HEK293 (cell line): ENCODE results near the gene BIVM.

Experiments
- CTCF ChIA-PET: fragments of 350-600 bp; formaldehyde crosslinking; extraction: SDS; loops from one replicate; lab custom pipeline; 2021; ENCODE audit warnings: antibody characterized with exemption; lab: Yijun Ruan, JAX
- POLR2A ChIA-PET: fragments of 300-600 bp; formaldehyde crosslinking; extraction: SDS; loops from one replicate; lab custom pipeline; 2020; ENCODE audit warnings: antibody characterized with exemption, inconsistent platforms; lab: Yijun Ruan, JAX
- H3K27ac ChIP-seq: fragments of 200-500 bp; sonication (Bioruptor generic); 2 replicates; pipeline ENCODE4 v1.5.1; 2014; ENCODE audit warnings: low read depth, low read length, control low read depth, inconsistent platforms; ENCODE audit errors: extremely low read depth
- H3K36me3 ChIP-seq, 2 experiments: fragments of 200-500 bp in 1 of 2; sonication (Bioruptor generic) in 1 of 2; 1 replicate in 1 of 2; 2 replicates in 1 of 2; pipeline ENCODE4 v1.5.1; 2014 to 2017; ENCODE audit warnings: inconsistent platforms in 2 of 2, low read length in 2 of 2; ENCODE audit not compliant: control insufficient read depth in 2 of 2, insufficient read depth in 1 of 2
- H3K4me1 ChIP-seq: fragments of 200-500 bp; sonication (Bioruptor generic); 2 replicates; pipeline ENCODE4 v1.5.1; 2014; ENCODE audit warnings: mild to moderate bottlenecking, low read length, inconsistent platforms; ENCODE audit not compliant: control insufficient read depth, insufficient read depth
- H3K4me3 ChIP-seq: 2 replicates; pipeline ENCODE4 v1.5.1; 2011; ENCODE audit warnings: low read depth, mild to moderate bottlenecking, control low read depth, low read length, moderate library complexity
- H3K9me3 ChIP-seq: fragments of 200-500 bp; sonication (Bioruptor generic); 2 replicates; pipeline ENCODE4 v1.5.1; 2014; ENCODE audit warnings: low read depth, low read length, inconsistent platforms; ENCODE audit not compliant: control insufficient read depth, insufficient read depth
- HOXC10 ChIP-seq: sonication (generic); formaldehyde crosslinking; IDR thresholded peaks from 2 replicates; pipeline ENCODE4 v1.8.1; 2023; ENCODE audit warnings: mild to moderate bottlenecking, missing genetic modification reagents
- HOXD13 ChIP-seq: sonication (generic); formaldehyde crosslinking; IDR thresholded peaks from 2 replicates; pipeline ENCODE4 v1.8.0; 2022; ENCODE audit warnings: missing genetic modification reagents, borderline replicate concordance
- KLF1 ChIP-seq: fragments of 450-650 bp; formaldehyde crosslinking; IDR thresholded peaks from 2 replicates; pipeline ENCODE4 v1.5.1; 2016; ENCODE audit warnings: missing biosample characterization, missing genetic modification characterization
- KLF9 ChIP-seq: fragments of 450-650 bp; formaldehyde crosslinking; IDR thresholded peaks from 2 replicates; pipeline ENCODE4 v1.5.1; 2016; ENCODE audit warnings: missing biosample characterization, missing genetic modification characterization, low read depth
- MZF1 ChIP-seq: fragments of 450-650 bp; formaldehyde crosslinking; IDR thresholded peaks from 2 replicates; pipeline ENCODE4 v1.5.1; 2017; ENCODE audit warnings: missing biosample characterization, missing genetic modification characterization, borderline replicate concordance
- PRDM1 ChIP-seq: fragments of 450-650 bp; formaldehyde crosslinking; IDR thresholded peaks from 2 replicates; pipeline ENCODE4; 2016; ENCODE audit warnings: missing biosample characterization, missing genetic modification characterization
- RBAK ChIP-seq: fragments of 450-650 bp; formaldehyde crosslinking; IDR thresholded peaks from 2 replicates; pipeline ENCODE4 v1.5.1; 2016; ENCODE audit warnings: missing biosample characterization, missing genetic modification characterization
- SCRT2 ChIP-seq: fragments of 450-650 bp; formaldehyde crosslinking; IDR thresholded peaks from 2 replicates; pipeline ENCODE4 v1.5.1; 2016; ENCODE audit warnings: missing biosample characterization, missing genetic modification characterization
- ZFP37 ChIP-seq: fragments of 450-650 bp; formaldehyde crosslinking; IDR thresholded peaks from 2 replicates; pipeline ENCODE4 v1.5.1; 2016; ENCODE audit warnings: missing biosample characterization, missing genetic modification characterization
- ZIC2 ChIP-seq: fragments of 450-650 bp; formaldehyde crosslinking; IDR thresholded peaks from 2 replicates; pipeline ENCODE4 v1.5.1; 2016; ENCODE audit warnings: missing biosample characterization, missing genetic modification characterization
- ZNF10 ChIP-seq: fragments of 450-650 bp; formaldehyde crosslinking; IDR thresholded peaks from 2 replicates; pipeline ENCODE4 v1.5.1; 2017; ENCODE audit warnings: missing biosample characterization, missing genetic modification characterization
- ZNF157 ChIP-seq: fragments of 450-650 bp; formaldehyde crosslinking; IDR thresholded peaks from 2 replicates; pipeline ENCODE4 v1.5.1; 2016; ENCODE audit warnings: missing biosample characterization, missing genetic modification characterization
- ZNF404 ChIP-seq: fragments of 450-650 bp; formaldehyde crosslinking; IDR thresholded peaks from 2 replicates; pipeline ENCODE4 v1.5.1; 2017; ENCODE audit warnings: missing biosample characterization, missing genetic modification characterization
- ZNF585B ChIP-seq: fragments of 450-650 bp; formaldehyde crosslinking; IDR thresholded peaks from 2 replicates; pipeline ENCODE4 v1.5.1; 2016; ENCODE audit warnings: missing biosample characterization, missing genetic modification characterization
- ZNF621 ChIP-seq: fragments of 450-650 bp; formaldehyde crosslinking; IDR thresholded peaks from 2 replicates; pipeline ENCODE4 v1.5.1; 2017; ENCODE audit warnings: missing biosample characterization, missing genetic modification characterization
- ZNF658 ChIP-seq: fragments of 450-650 bp; formaldehyde crosslinking; IDR thresholded peaks from 2 replicates; pipeline ENCODE4; 2016; ENCODE audit warnings: missing biosample characterization, missing genetic modification characterization
- ZNF664 ChIP-seq: fragments of 450-650 bp; formaldehyde crosslinking; IDR thresholded peaks from 2 replicates; pipeline ENCODE4 v1.5.1; 2016; ENCODE audit warnings: missing biosample characterization, missing genetic modification characterization
- ZNF707 ChIP-seq: fragments of 450-650 bp; formaldehyde crosslinking; IDR thresholded peaks from 2 replicates; pipeline ENCODE4 v1.5.1; 2016; ENCODE audit warnings: missing biosample characterization, missing genetic modification characterization
- ZSCAN16 ChIP-seq: fragments of 450-650 bp; formaldehyde crosslinking; IDR thresholded peaks from 2 replicates; pipeline ENCODE4 v1.5.1; 2016; ENCODE audit warnings: missing biosample characterization, missing genetic modification characterization
- TF ChIP-seq, protein P1 (sequence below): fragments of 450-650 bp; formaldehyde crosslinking; IDR thresholded peaks from 2 replicates; pipeline ENCODE4 v1.5.1; 2017; ENCODE audit warnings: missing biosample characterization, missing genetic modification characterization
- TF ChIP-seq, protein P2 (sequence below): fragments of 450-650 bp; formaldehyde crosslinking; IDR thresholded peaks from 2 replicates; pipeline ENCODE4 v1.5.1; 2016; ENCODE audit warnings: missing biosample characterization, missing genetic modification characterization
- TF ChIP-seq, protein P3 (sequence below): fragments of 450-650 bp; formaldehyde crosslinking; IDR thresholded peaks from 2 replicates; pipeline ENCODE4 v1.5.1; 2016; ENCODE audit warnings: missing biosample characterization, missing genetic modification characterization, borderline replicate concordance
- TF ChIP-seq, protein P4 (sequence below): fragments of 450-650 bp; formaldehyde crosslinking; IDR thresholded peaks from 2 replicates; pipeline ENCODE4 v1.5.1; 2016; ENCODE audit warnings: missing biosample characterization, missing genetic modification characterization
- TF ChIP-seq, protein P5 (sequence below): fragments of 450-650 bp; formaldehyde crosslinking; IDR thresholded peaks from 2 replicates; pipeline ENCODE4 v1.5.1; 2016; ENCODE audit warnings: missing biosample characterization, missing genetic modification characterization

Gene BIVM

DNA sequence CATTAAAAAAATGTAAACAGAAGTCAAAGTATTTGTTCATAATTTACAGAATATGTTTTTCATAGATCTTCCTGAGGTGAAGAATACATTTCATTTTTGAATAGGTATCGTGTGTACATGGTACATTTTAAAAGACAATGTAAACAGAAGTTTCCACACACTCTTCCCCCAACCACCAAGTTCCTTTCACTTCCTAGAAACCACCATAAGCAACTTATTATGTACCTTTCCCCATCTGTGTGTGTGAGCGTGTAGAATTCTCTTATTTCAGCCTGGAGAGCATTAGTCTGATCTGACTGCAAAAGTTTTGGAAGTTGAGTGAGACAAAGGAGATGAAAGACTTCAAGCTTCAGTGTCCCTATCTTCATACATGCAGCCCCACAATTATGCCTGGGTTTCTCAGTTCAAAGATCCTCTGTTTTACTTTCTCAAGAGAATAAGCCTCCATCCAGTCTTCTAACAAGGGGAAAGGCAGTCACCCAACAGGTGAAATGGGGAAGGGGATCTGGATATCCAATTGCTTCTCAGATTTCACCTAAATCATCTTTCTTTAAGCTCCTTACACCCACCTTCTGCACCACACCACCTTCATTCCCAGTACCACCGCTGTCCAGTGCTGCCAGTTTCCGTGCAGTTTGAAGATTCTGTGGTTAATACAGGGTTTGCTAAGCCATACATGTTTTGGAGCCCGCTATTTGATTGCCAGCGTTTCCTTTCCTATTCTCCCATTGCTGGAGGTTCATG, 27.4 kb upstream of the BIVM start:
- ChIA-PET CTCF (interaction anchor here (0.6 to 1.0 kb wide), 3 partner anchors 29 to 191 kb away, joined by 3 to 6 read pairs (median 3); no protein-coding TSS in a partner anchor), POLR2A (no interaction called here)
- no peak overlapping the region for H3K4me3 ChIP-seq
- peaks cover 0 to 8% of the 10 kb centered on the region in 2 experiments; a peak in 2 of 3 replicates for H3K36me3 ChIP-seq
- no peak for TF ChIP-seq ZNF157 (tag by site-specific recombination)
- peak; percentile 61 for TF ChIP-seq SCRT2 (tag by site-specific recombination)
- TF ChIP-seq PRDM1: peak; percentile 76
- TF ChIP-seq, protein P1, sequence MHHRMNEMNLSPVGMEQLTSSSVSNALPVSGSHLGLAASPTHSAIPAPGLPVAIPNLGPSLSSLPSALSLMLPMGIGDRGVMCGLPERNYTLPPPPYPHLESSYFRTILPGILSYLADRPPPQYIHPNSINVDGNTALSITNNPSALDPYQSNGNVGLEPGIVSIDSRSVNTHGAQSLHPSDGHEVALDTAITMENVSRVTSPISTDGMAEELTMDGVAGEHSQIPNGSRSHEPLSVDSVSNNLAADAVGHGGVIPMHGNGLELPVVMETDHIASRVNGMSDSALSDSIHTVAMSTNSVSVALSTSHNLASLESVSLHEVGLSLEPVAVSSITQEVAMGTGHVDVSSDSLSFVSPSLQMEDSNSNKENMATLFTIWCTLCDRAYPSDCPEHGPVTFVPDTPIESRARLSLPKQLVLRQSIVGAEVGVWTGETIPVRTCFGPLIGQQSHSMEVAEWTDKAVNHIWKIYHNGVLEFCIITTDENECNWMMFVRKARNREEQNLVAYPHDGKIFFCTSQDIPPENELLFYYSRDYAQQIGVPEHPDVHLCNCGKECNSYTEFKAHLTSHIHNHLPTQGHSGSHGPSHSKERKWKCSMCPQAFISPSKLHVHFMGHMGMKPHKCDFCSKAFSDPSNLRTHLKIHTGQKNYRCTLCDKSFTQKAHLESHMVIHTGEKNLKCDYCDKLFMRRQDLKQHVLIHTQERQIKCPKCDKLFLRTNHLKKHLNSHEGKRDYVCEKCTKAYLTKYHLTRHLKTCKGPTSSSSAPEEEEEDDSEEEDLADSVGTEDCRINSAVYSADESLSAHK (tag by site-specific recombination): 0 out of 2 replicates have a peak, but pooled peaks have one; percentile 48
- no peak for TF ChIP-seq KLF1 (tag by site-specific recombination)
- no peak for TF ChIP-seq RBAK
- TF ChIP-seq MZF1 (tag by site-specific recombination): peak; percentile 75
- TF ChIP-seq, protein P2, sequence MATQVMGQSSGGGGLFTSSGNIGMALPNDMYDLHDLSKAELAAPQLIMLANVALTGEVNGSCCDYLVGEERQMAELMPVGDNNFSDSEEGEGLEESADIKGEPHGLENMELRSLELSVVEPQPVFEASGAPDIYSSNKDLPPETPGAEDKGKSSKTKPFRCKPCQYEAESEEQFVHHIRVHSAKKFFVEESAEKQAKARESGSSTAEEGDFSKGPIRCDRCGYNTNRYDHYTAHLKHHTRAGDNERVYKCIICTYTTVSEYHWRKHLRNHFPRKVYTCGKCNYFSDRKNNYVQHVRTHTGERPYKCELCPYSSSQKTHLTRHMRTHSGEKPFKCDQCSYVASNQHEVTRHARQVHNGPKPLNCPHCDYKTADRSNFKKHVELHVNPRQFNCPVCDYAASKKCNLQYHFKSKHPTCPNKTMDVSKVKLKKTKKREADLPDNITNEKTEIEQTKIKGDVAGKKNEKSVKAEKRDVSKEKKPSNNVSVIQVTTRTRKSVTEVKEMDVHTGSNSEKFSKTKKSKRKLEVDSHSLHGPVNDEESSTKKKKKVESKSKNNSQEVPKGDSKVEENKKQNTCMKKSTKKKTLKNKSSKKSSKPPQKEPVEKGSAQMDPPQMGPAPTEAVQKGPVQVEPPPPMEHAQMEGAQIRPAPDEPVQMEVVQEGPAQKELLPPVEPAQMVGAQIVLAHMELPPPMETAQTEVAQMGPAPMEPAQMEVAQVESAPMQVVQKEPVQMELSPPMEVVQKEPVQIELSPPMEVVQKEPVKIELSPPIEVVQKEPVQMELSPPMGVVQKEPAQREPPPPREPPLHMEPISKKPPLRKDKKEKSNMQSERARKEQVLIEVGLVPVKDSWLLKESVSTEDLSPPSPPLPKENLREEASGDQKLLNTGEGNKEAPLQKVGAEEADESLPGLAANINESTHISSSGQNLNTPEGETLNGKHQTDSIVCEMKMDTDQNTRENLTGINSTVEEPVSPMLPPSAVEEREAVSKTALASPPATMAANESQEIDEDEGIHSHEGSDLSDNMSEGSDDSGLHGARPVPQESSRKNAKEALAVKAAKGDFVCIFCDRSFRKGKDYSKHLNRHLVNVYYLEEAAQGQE (tag by site-specific recombination): peak; percentile 82
- TF ChIP-seq, all 188 proteins: peak for 5
- Histone ChIP-seq H3K4me1 (peaks cover 3% of the 10 kb centered on the region; the same call in 1 of the 2 replicates), H3K27ac (no peak overlapping the region), H3K9me3 (no peaks in the 10 kb centered on the region)

DNA sequence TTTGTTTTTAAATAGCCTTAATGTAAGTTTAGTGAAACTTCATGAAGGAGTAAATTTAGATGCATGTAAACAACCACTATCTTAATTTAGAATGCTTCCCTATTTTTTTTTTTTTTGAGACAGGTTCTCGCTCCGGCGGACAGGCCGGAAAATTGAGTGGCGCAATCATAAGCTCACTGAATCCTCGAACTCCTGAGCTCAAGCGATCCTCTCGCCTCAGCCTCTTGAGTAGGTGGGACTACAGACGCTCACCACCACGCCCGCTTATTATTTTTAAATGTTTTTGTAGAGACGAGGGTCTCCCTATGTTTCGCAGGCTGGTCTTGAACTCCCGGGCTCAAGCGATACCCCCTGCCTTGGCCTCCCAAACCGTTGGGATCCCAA, 26.9 kb upstream of the BIVM start:
- Histone ChIP-seq H3K4me3 (no peak overlapping the region), H3K4me1 (peaks cover 3% of the 10 kb centered on the region; the same call in 1 of the 2 replicates), H3K27ac (no peak overlapping the region), H3K9me3 (no peaks in the 10 kb centered on the region), H3K36me3 (peaks cover 0 to 5% of the 10 kb centered on the region in 2 experiments; a peak in 2 of 3 replicates)
- CTCF ChIA-PET: interaction anchor here (0.6 to 1.0 kb wide), 2 partner anchors 180 to 192 kb away, joined by 3 read pairs; no protein-coding TSS in a partner anchor
- POLR2A ChIA-PET: no interaction called here
- TF ChIP-seq PRDM1 (no peak), KLF9 (no peak), ZIC2 (tag by site-specific recombination) (no peak), ZNF664 (tag by site-specific recombination) (no peak), ZNF10 (tag by site-specific recombination) (no peak), ZNF621 (no peak), ZNF707 (tag by site-specific recombination) (no peak), HOXD13 (CRISPR knock-in tag) (no peak), ZNF585B (tag by site-specific recombination) (no peak), ZSCAN16 (tag by site-specific recombination) (no peak), ZNF404 (tag by site-specific recombination) (no peak), ZFP37 (tag by site-specific recombination) (no peak), HOXC10 (CRISPR knock-in tag) (no peak), ZNF658 (no peak)
- TF ChIP-seq, protein P3, sequence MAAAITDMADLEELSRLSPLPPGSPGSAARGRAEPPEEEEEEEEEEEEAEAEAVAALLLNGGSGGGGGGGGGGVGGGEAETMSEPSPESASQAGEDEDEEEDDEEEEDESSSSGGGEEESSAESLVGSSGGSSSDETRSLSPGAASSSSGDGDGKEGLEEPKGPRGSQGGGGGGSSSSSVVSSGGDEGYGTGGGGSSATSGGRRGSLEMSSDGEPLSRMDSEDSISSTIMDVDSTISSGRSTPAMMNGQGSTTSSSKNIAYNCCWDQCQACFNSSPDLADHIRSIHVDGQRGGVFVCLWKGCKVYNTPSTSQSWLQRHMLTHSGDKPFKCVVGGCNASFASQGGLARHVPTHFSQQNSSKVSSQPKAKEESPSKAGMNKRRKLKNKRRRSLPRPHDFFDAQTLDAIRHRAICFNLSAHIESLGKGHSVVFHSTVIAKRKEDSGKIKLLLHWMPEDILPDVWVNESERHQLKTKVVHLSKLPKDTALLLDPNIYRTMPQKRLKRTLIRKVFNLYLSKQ (tag by site-specific recombination): no peak
- TF ChIP-seq, protein P4, sequence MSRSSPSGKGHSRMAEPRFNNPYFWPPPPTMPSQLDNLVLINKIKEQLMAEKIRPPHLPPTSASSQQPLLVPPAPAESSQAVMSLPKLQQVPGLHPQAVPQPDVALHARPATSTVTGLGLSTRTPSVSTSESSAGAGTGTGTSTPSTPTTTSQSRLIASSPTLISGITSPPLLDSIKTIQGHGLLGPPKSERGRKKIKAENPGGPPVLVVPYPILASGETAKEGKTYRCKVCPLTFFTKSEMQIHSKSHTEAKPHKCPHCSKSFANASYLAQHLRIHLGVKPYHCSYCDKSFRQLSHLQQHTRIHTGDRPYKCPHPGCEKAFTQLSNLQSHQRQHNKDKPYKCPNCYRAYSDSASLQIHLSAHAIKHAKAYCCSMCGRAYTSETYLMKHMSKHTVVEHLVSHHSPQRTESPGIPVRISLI (tag by site-specific recombination): no peak
- TF ChIP-seq, protein P5, sequence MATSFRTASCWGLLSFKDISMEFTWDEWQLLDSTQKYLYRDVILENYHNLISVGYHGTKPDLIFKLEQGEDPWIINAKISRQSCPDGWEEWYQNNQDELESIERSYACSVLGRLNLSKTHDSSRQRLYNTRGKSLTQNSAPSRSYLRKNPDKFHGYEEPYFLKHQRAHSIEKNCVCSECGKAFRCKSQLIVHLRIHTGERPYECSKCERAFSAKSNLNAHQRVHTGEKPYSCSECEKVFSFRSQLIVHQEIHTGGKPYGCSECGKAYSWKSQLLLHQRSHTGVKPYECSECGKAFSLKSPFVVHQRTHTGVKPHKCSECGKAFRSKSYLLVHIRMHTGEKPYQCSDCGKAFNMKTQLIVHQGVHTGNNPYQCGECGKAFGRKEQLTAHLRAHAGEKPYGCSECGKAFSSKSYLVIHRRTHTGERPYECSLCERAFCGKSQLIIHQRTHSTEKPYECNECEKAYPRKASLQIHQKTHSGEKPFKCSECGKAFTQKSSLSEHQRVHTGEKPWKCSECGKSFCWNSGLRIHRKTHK (tag by site-specific recombination): no peak
